Stomach (tissue), 9 donors: ENCODE results near the gene PHF19. TPM values are rescaled to one million over a fixed set of nuclear protein-coding genes. Genes with fewer than 3 reads are reported as not detected.
A peak's percentile ranks its signal among the peaks of the same experiment; 100 is the strongest.

Source experiments
- DNase-seq, 2 donors: peaks; one replicate each; pipeline versions ENCODE4 v3.0.0 to v3.0.0-alpha.2; 2013 to 2019
- H3K27ac ChIP-seq, 5 donors: fragments of 200-600 bp in 4 of 5; sonication (generic) in 4 of 5; one replicate each; pipeline ENCODE4 v1.5.1; 2013 to 2019; ENCODE audit warnings: mild to moderate bottlenecking in 1 of 5, moderate library complexity in 1 of 5
- H3K27me3 ChIP-seq, 3 donors: fragments of 200-600 bp; sonication (generic); one replicate each; pipeline ENCODE4 v1.5.1; 2017 to 2019; ENCODE audit warnings: mixed run types in 1 of 3
- H3K36me3 ChIP-seq, 4 donors: fragments of 200-600 bp; sonication (generic); 1 replicate in 3 of 4; 2 replicates in 1 of 4; pipeline ENCODE4 v1.5.1; 2016 to 2019
- H3K4me1 ChIP-seq, 4 donors: fragments of 200-600 bp; sonication (generic); one replicate each; pipeline ENCODE4 v1.5.1; 2016 to 2019
- H3K4me3 ChIP-seq, 4 donors: fragments of 200-600 bp; sonication (generic) in 3 of 4; one replicate each; pipeline ENCODE4 v1.5.1; 2016 to 2019; ENCODE audit warnings: mild to moderate bottlenecking in 1 of 4
- H3K9me3 ChIP-seq, 4 donors: fragments of 200-600 bp; sonication (generic); one replicate each; pipeline ENCODE4 v1.5.1; 2016 to 2019
- EP300 ChIP-seq: sonication (generic); formaldehyde crosslinking; IDR thresholded peaks from one replicate; pipeline ENCODE4 v1.6.1; 2017; ENCODE audit warnings: antibody characterized with exemption
- POLR2A ChIP-seq, 4 donors: fragments of 450-650 bp; IDR thresholded peaks; one replicate each; pipeline ENCODE4 v1.6.1; 2016; ENCODE audit warnings: antibody characterized with exemption in 4 of 4, control low read depth in 2 of 4, mild to moderate bottlenecking in 1 of 4, moderate library complexity in 1 of 4
- POLR2AphosphoS5 ChIP-seq, 3 donors: sonication (generic); formaldehyde crosslinking; IDR thresholded peaks; one replicate each; pipeline ENCODE4 v1.6.1; 2016; ENCODE audit warnings: antibody characterized with exemption in 3 of 3
- WGBS, 5 donors: extraction: QIAGEN DNeasy Blood & Tissue Kit in 3 of 5; methylation state at CpG; one replicate each; pipeline versions ENCODE4 v1.1.5 to v1.1.7; 2013 to 2018; 5-methylcytosine and 5-hydroxymethylcytosine counted together
- intact Hi-C: fragments of 100-400 bp; cut with DNase I; formaldehyde crosslinking; loops from one replicate; pipeline ENCODE4 v1.15.1; 2023; ENCODE audit warnings: low total_unique reads
- polyA plus RNA-seq, 3 donors: library from polyadenylated mRNA; stranded (reverse); fragments of 200-250 nt; gene quantifications; one replicate each; pipeline ENCODE4 v1.2.3, GENCODE V29; 2013
- total RNA-seq, 5 donors: library from RNA; depleted of rRNA; stranded (reverse); fragments of >200 nt; gene quantifications; one replicate each; pipeline versions ENCODE4 v1.1.0 to v1.2.3, GENCODE V29; 2014 to 2016
- TF ChIP-seq, protein P1 (sequence below), 7 experiments: fragments of 450-650 bp in 4 of 7; fragments of 200-600 bp in 3 of 7; sonication (generic) in 3 of 7; IDR thresholded peaks; one replicate each; pipeline ENCODE4 v1.5.1; 2016 to 2019; ENCODE audit warnings: antibody characterized with exemption in 7 of 7, control low read depth in 2 of 7, mild to moderate bottlenecking in 1 of 7
- donor health status: healthy with polysubstance abuse.
- donor health status: Bipolar disorder and iron deficiency.
- donor health status: healthy.

Gene PHF19
- total and polyA plus RNA-seq, 8 donors = 10.7 to 251 (median 27.2) TPM

DNA sequence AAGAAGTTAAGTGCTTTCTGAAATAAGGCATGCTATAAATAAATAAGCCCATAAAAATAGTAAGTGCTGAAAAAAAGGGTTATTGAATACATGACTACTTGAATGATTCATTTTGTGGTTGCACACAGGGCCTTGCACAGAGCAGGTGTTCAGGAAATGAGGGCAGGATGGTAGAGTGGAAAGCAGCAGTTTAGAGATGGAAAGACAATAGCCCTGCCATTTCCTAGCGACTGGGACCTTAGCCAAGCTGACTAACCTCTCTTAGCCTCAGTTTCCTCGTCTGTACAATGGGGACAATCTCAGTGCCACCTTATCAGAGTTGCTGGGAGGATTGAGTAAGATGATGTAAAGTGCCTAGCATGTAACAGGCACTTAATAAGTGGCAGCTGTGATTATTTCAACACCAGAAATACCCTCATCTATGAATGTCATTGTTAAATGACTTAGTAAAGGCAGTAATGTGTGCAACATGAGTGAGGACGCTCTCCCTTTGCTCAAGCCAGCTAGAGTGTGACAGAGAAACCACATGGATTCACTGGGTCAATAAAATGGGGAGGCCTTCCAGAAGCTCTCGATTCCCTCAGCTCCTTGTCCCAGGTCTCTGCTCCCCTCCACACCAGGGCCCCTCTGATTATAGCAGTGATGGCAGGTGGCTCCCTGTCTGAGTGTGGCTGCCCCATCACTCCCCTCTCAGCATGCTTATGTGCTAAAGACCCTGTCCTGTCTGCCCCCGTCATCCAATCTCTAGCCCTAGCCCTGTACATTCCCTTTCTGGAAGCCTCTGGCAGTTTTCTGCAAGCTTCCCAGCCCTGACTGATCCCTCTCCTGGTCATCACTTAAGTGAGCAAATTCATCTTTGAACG is 16.0 kb upstream of the PHF19 start:
- peak in 1 of 2 donors; percentile 57 for DNase-seq

DNA sequence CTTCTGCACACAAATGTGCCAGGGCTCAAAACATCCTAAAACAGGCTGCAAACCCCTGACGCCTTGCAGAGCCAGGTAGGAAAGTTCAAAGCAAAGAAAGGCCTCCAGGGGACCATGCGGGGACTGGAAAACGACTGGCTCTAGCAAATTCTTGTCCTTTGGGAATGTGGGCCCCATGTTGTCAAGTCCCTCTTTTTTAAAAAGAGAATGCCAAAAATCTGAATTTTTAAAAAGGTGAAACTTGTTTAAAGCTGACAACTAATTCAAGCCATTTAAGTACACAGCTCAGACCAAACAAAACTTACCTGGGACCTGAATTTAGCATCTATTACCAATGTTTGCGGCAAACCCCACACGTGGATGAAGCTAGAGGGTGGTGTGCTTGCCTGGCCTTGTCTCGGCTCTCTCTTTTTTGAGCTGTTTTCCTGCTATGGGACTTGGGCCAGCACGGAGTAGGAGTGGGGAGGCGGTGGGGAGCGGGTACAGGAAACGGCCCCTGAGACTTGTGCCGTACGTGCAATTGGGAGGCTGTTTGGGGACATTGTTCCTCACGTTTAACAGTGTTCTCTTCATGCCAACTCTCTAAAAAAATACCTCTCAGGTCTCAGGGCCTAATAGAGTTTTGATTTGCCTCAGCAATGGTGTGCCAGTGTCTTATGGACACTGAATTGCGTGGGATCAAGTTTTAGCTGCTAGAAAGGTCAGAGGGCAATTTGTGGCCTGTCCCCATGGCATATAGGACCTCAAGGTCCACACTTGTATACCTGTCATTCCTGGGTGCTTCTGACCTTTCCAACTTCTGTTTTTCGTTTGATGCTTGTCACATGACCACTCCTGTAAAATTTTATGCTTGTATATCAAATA is 15.1 kb upstream of the PHF19 start:
- peak in 1 of 2 donors; percentile 52 for DNase-seq
- TF ChIP-seq, protein P1, sequence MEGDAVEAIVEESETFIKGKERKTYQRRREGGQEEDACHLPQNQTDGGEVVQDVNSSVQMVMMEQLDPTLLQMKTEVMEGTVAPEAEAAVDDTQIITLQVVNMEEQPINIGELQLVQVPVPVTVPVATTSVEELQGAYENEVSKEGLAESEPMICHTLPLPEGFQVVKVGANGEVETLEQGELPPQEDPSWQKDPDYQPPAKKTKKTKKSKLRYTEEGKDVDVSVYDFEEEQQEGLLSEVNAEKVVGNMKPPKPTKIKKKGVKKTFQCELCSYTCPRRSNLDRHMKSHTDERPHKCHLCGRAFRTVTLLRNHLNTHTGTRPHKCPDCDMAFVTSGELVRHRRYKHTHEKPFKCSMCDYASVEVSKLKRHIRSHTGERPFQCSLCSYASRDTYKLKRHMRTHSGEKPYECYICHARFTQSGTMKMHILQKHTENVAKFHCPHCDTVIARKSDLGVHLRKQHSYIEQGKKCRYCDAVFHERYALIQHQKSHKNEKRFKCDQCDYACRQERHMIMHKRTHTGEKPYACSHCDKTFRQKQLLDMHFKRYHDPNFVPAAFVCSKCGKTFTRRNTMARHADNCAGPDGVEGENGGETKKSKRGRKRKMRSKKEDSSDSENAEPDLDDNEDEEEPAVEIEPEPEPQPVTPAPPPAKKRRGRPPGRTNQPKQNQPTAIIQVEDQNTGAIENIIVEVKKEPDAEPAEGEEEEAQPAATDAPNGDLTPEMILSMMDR (IDR thresholded peaks at IDR 0.05) = no peak
- TF ChIP-seq POLR2A (IDR thresholded peaks at IDR 0.05) (no peak), POLR2AphosphoS5 (IDR thresholded peaks at IDR 0.05) (no peak), EP300 (no peak)
- no peaks in the 10 kb centered on the region for H3K9me3 ChIP-seq
- H3K4me1 ChIP-seq = peaks cover 4 to 58% (median 32%) of the 10 kb centered on the region in 4 donors
- intact Hi-C loops = no loop called here
- WGBS, 5 donors = 58 to 78% (median 67%) methylated on average over 15 of the region's 15 CpGs
- no peak overlapping the region for H3K4me3 ChIP-seq
- no peaks in the 10 kb centered on the region for H3K27me3 ChIP-seq
- H3K27ac ChIP-seq = peak overlapping the region; percentile 21 to 83 (median 56)
- no peaks in the 10 kb centered on the region for H3K36me3 ChIP-seq

More for the DNA sequence above, 16.0 kb upstream of the PHF19 start:
- Histone ChIP-seq H3K27ac (peak overlapping the region in 4 of 5 donors; percentile 29 to 86 (median 80)), H3K9me3 (no peaks in the 10 kb centered on the region), H3K4me1 (peaks cover 6 to 62% (median 34%) of the 10 kb centered on the region in 4 donors), H3K4me3 (no peak overlapping the region), H3K27me3 (no peaks in the 10 kb centered on the region), H3K36me3 (no peaks in the 10 kb centered on the region)
- TF ChIP-seq POLR2A (IDR thresholded peaks at IDR 0.05) (no peak), EP300 (no peak), POLR2AphosphoS5 (IDR thresholded peaks at IDR 0.05) (no peak)
- TF ChIP-seq, protein P1 (IDR thresholded peaks at IDR 0.05) = no peak
- WGBS, 5 donors = 72 to 80% (median 77%) methylated on average over 6 of the region's 6 CpGs
- intact Hi-C loops = no loop called here

DNA sequence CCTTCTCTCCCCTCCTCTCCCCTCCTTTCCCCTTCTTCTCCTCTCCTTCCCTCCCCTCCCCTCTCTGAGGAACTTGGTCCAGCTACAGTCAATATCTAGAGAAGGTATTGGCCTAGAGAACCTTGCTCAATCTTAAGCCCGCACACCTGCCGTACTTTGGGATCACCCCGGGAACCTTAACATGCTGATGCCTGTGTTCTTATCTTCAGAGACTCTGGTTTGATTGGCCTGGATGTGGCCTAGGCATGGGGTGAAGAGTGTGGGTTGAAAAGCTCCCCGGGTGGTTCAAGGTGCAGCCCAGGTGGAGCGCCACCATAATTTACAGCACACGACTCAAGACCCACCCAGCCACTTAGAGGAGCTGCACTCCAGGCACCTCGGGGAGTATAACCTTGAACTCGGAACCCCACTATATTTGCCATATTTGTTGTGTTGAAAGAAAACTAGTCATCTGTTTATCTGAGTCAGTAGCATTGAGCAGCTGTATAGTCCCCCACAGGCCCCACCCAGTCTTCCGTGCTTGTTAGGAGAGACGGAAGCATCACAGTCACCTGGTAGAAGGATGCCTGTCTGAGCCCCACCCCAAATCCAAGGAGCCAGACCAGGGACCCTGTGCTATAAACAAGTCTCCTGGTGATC is 14.4 kb upstream of the PHF19 start:
- Histone ChIP-seq H3K27ac (peak overlapping the region; percentile 21 to 83 (median 73)), H3K36me3 (no peaks in the 10 kb centered on the region), H3K4me1 (peaks cover 0 to 53% (median 27%) of the 10 kb centered on the region in 4 donors), H3K4me3 (no peak overlapping the region), H3K27me3 (no peaks in the 10 kb centered on the region), H3K9me3 (no peaks in the 10 kb centered on the region)
- intact Hi-C loops = no loop called here
- no peak for TF ChIP-seq POLR2AphosphoS5 (IDR thresholded peaks at IDR 0.05)
- TF ChIP-seq, protein P1 (IDR thresholded peaks at IDR 0.05) = no peak
- TF ChIP-seq POLR2A (IDR thresholded peaks at IDR 0.05) = no peak
- no peak for TF ChIP-seq EP300
- no peak for DNase-seq
- WGBS, 5 donors = 71 to 84% (median 82%) methylated on average over 10 of the region's 10 CpGs
